ENCODE measurements around the gene CLPTM1.

The CLPTM1 gene

GRCh38 chr19:45020071-45020470, 64.9 kb downstream of the CLPTM1 start:
- DNase-seq, result no peak

GRCh38 chr19:45021971-45022370, 66.8 kb downstream of the CLPTM1 start:
- DNase-seq, result no peak

DNA sequence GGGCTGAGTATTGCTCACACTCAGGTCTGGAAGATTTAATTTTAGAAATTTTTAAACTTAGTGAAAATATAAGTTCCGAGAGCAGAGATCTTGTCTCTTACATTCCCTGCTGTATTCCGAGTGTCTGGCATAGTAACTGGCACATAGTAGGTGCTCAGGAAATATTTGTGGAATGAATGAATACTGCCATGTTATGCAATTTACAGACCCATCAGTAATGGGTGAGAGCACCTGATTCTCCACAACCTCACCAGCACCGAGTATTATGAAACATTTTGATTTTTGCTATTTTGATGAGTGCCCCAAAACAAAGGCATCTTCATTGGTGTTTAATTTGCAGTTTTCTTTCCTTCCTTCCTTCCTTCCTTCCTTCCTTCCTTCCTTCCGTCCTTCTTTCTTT, 67.9 kb downstream of the CLPTM1 start:
- no peak for DNase-seq

DNA sequence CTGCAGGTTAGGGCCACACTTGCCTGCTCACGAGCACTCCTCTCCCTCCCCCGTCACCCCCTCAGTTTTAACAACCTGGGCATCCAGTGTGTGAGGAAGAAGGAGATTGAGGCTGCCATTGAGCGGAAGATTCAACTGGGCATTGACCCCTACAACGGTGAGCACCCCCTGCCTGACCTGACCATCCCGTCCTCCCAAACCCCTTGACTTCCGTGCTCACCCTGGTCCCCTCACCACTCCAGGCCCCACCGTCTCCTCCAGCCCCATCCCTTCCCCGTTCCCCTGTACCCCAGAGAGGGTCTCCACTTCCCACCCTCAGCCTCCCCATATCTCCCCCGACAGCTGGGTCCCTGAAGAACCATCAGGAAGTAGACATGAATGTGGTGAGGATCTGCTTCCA, 70.1 kb downstream of the CLPTM1 start:
- no peak for DNase-seq

DNA sequence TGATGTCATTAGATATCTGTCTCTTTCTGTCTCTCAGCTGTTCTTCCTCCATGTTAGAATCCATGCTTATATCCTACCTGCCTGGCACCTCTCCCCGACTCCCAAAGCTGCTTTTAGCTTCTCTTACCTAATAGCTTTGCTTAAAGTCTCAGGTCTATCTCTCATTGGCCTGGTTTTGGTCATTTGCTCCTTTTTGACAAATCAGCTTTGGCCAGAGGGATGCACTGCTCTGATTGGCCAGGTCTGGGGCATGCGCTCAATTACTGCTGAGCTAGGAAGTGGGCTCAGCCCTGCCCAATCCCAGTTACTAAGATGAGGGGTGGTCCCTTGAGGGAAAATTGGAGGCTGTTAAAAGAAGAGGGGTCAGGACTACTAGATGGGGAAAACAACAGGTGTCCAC, 72.2 kb downstream of the CLPTM1 start:
- no peak for DNase-seq

- no peak for DNase-seq
These were observed 75.6 kb downstream of the CLPTM1 start for GRCh38 chr19:45030825-45031224.

- no peak for DNase-seq
These were observed 77.2 kb downstream of the CLPTM1 start for GRCh38 chr19:45032421-45032820.

DNA sequence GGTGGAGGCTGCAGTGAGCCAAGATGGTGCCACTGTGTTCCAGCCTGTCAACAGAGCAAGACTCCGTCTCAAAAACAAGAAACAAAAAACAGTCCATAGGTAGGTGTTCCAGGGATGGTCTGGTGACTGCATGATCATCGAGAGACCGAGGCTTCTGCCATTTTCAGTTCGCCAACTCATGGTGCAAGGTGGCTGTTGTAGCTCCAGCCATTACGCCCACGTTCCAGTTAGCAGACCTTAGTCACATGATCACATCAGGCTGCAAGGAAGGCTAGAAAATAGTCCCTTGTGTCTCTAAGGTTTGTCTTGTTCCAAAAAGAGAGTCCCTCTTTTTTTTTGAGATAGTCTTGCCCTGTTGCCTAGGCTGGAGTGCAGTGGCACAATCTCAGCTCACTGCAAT, 80.6 kb downstream of the CLPTM1 start:
- DNase-seq, result no peak

GRCh38 chr19:45037393-45038169, 82.4 kb downstream of the CLPTM1 start:
- DNase-seq, result no peak

GRCh38 chr19:45038931-45039893, 84.0 kb downstream of the CLPTM1 start, which contains the start of gene CLASRP:
Gene CLASRP (plus strand): TSS chr19:45039045. CDS start chr19:45040213, 1,168 bp downstream.
- DNase-seq, result peak; percentile 91

DNA sequence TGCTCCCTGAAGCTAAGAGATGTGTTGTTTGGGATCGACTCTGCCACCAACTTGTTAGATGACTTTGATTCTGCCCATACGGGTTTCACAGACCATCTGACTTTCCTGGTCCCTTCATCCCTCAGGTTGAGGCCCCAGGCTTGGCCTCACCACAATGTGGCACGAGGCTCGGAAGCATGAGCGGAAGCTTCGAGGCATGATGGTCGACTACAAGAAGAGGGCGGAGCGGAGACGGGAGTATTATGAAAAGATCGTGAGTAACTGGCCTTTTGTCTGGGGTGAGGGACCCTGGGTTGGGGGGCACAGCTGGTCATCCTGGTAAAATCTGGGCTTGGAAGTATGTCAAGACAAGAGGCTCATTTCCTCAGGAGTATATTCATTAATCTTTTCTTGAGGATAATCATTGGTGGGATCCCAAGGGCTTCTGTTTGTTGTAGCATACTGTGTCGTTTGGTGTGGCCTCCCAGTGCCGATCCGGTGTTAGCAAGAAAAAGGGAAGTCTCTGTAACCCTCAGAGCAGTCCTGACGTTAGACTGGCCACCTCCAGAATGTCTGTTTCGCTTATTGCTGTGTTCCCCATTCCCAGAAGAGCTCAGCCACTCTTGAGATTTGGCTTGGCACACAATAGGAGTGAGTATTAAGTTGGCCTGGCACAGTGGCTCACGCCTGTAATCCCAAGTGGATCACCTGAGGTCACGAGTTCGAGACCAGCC, 85.0 kb downstream of the CLPTM1 start:
- no peak for DNase-seq

DNA sequence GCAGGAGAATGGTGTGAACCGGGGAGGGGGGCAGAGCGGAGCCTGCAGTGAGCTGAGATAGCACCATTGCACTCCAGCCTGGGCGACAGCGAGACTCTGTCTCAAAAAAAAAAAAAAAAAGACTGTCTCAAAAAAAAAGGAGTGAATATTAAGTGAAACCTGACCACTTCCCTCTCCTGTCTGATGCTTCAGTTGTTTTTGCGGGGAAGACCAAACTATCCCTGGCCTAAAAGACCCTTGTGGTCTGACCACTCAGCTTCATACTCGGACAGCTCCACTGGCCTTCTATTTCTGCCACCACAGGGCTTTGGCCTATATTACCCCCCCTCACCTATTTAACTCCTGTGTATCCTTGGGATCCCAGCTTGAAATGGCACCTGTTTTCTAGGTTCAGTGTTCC, 85.9 kb downstream of the CLPTM1 start:
- no peak for DNase-seq

All from activated CD4-positive, alpha-beta T cell treated with anti-CD3 and anti-CD28 coated beads for 48 hours (primary cell).